Right cardiac atrium (tissue), 5 donors: ENCODE measurements around the gene GAB2. TPM values are rescaled to one million over a fixed set of nuclear protein-coding genes. Genes with fewer than 3 reads are reported as not detected.

Experiments
- ATAC-seq, 2 donors: fragments of 200-7000 bp; cut with Tn5 transposase; one replicate each; pipeline versions ENCODE4 v1.8.0 to v1.9.1; 2020; ENCODE audit warnings: moderate library complexity in 2 of 2, mild to moderate bottlenecking in 1 of 2
- DNase-seq, 3 donors: peaks; one replicate each; pipeline ENCODE4 v3.0.0-alpha.2; 2020
- H3K27ac ChIP-seq: one replicate; pipeline ENCODE4 v1.5.1; 2013; ENCODE audit warnings: mild to moderate bottlenecking, low read length, control low read depth, moderate library complexity
- H3K27me3 ChIP-seq: one replicate; pipeline ENCODE4 v1.6.1; 2013; ENCODE audit not compliant: control insufficient read depth, insufficient read depth
- H3K4me1 ChIP-seq: one replicate; pipeline ENCODE4 v1.6.1; 2013; ENCODE audit warnings: low read length; ENCODE audit not compliant: control insufficient read depth, insufficient read depth
- H3K4me3 ChIP-seq: one replicate; pipeline ENCODE4 v1.5.1; 2013; ENCODE audit warnings: low read length, control low read depth
- H3K9me3 ChIP-seq: one replicate; pipeline ENCODE4 v1.6.1; 2013; ENCODE audit warnings: low read length; ENCODE audit not compliant: control insufficient read depth
- WGBS: extraction: QIAGEN DNeasy Blood & Tissue Kit; methylation state at CpG from one replicate; pipeline ENCODE4 v1.1.7; 2013; 5-methylcytosine and 5-hydroxymethylcytosine counted together
- intact Hi-C, 4 donors: fragments of 100-400 bp; cut with DNase I; formaldehyde crosslinking; loops; one replicate each; pipeline versions ENCODE4 v1.11.0 to v1.14.0; 2022 to 2023
- polyA plus RNA-seq: library from polyadenylated mRNA; stranded (reverse); fragments of 200-250 nt; gene quantifications from one replicate; pipeline ENCODE4 v1.2.3, GENCODE V29; 2013
- total RNA-seq, 4 donors: library from RNA; stranded (reverse); fragmentation: NEBNext Ultra II Directional; extraction: Animal tissue kit (Norgen Biotek cat#: 25700); gene quantifications; one replicate each; pipeline ENCODE4 v1.2.1, GENCODE V29; 2021
- donor health status: healthy with polysubstance abuse.
- donor health status: DM: no; HTN: yes; CAD: no.
- donor health status: DM: no; HTN: no; CAD: no.
- donor health status: DM: no; HTN: yes; CAD: no; lungs with severe emphysema.
- donor health status: DM: yes; HTN: yes; CAD: no.

Gene GAB2
- total and polyA plus RNA-seq, 5 donors = 7.5 to 37.3 (median 23.4) TPM

- Histone ChIP-seq H3K4me1 (peaks cover 12% of the 10 kb centered on the region), H3K27ac (peak overlapping the region; percentile 93), H3K9me3 (no peaks in the 10 kb centered on the region), H3K27me3 (no peaks in the 10 kb centered on the region), H3K4me3 (peak overlapping the region; percentile 27)
- WGBS = 41% methylated on average over 3 of the region's 3 CpGs
- intact Hi-C loops = no loop called here
- DNase-seq (no peak), ATAC-seq (no peak)
These were observed 66.4 kb downstream of the GAB2 start for GRCh38 chr11:78351193-78351592.

GRCh38 chr11:78350646-78351165 is 66.9 kb downstream of the GAB2 start:
- H3K4me3 ChIP-seq = peak overlapping the region; percentile 45
- peaks cover 12% of the 10 kb centered on the region for H3K4me1 ChIP-seq
- WGBS = 19% methylated on average over 7 of the region's 7 CpGs
- peak overlapping the region; percentile 93 for H3K27ac ChIP-seq
- ATAC-seq (peak; percentile 76 to 78), DNase-seq (no peak)
- H3K9me3 ChIP-seq = no peaks in the 10 kb centered on the region
- intact Hi-C loops = no loop called here
- H3K27me3 ChIP-seq = no peaks in the 10 kb centered on the region

- WGBS = 24% methylated on average over 6 of the region's 6 CpGs
- H3K27me3 ChIP-seq = no peaks in the 10 kb centered on the region
- peak; percentile 36 to 46 for ATAC-seq
- intact Hi-C loops = no loop called here
- H3K27ac ChIP-seq = peak overlapping the region; percentile 65
- no peak for DNase-seq
- peak overlapping the region; percentile 45 for H3K4me3 ChIP-seq
- peaks cover 9% of the 10 kb centered on the region for H3K4me1 ChIP-seq
- no peaks in the 10 kb centered on the region for H3K9me3 ChIP-seq
These were observed 67.5 kb downstream of the GAB2 start for GRCh38 chr11:78350091-78350645.

GRCh38 chr11:78349624-78350023 is 68.0 kb downstream of the GAB2 start:
- peaks cover 9% of the 10 kb centered on the region for H3K4me1 ChIP-seq
- peak; percentile 18 to 27 for ATAC-seq
- no peaks in the 10 kb centered on the region for H3K9me3 ChIP-seq
- intact Hi-C loops = loop anchor here in 1 of 4 donors (10.0 kb wide), 1 partner anchor 65 kb away; the partner anchor contains the start of gene GAB2
- peak overlapping the region; percentile 65 for H3K27ac ChIP-seq
- no peak overlapping the region for H3K4me3 ChIP-seq
- WGBS = 33% methylated on average over 3 of the region's 3 CpGs
- H3K27me3 ChIP-seq = no peaks in the 10 kb centered on the region
- no peak for DNase-seq

- Histone ChIP-seq H3K4me1 (peaks cover 9% of the 10 kb centered on the region), H3K4me3 (no peak overlapping the region)
- intact Hi-C loops = loop anchor here in 1 of 4 donors (10.0 kb wide), 1 partner anchor 66 kb away; the partner anchor contains the start of gene GAB2
These were observed 68.5 kb downstream of the GAB2 start for GRCh38 chr11:78349114-78349513.

GRCh38 chr11:78347956-78348355 is 69.7 kb downstream of the GAB2 start:
- Histone ChIP-seq H3K27ac (no peak overlapping the region), H3K4me3 (no peak overlapping the region)
- intact Hi-C loops = loop anchor here in 1 of 4 donors (10.0 kb wide), 1 partner anchor 67 kb away; the partner anchor contains the start of gene GAB2

More at GRCh38 chr11:78349114-78349513, 68.5 kb downstream of the GAB2 start:
- no peaks in the 10 kb centered on the region for H3K9me3 ChIP-seq
- 46% methylated on average over 3 of the region's 3 CpGs for WGBS
- no peak for ATAC-seq
- H3K27me3 ChIP-seq = no peaks in the 10 kb centered on the region
- DNase-seq = no peak
- no peak overlapping the region for H3K27ac ChIP-seq

GRCh38 chr11:78346799-78347198 is 70.8 kb downstream of the GAB2 start:
- Histone ChIP-seq H3K4me1 (peaks cover 3% of the 10 kb centered on the region), H3K9me3 (no peaks in the 10 kb centered on the region), H3K27me3 (no peaks in the 10 kb centered on the region), H3K4me3 (no peak overlapping the region), H3K27ac (no peak overlapping the region)
- DNase-seq (no peak), ATAC-seq (no peak)
- intact Hi-C loops = loop anchor here in 1 of 4 donors (10.0 kb wide), 1 partner anchor 68 kb away; the partner anchor contains the start of gene GAB2
- WGBS = 58% methylated on average over 1 of the region's 1 CpG

More at GRCh38 chr11:78347956-78348355, 69.7 kb downstream of the GAB2 start:
- Histone ChIP-seq H3K4me1 (peaks cover 9% of the 10 kb centered on the region), H3K27me3 (no peaks in the 10 kb centered on the region), H3K9me3 (no peaks in the 10 kb centered on the region)
- no peak for DNase-seq
- ATAC-seq = no peak

GRCh38 chr11:78345450-78345849 is 72.2 kb downstream of the GAB2 start:
- ATAC-seq = no peak
- Histone ChIP-seq H3K4me1 (peaks cover 3% of the 10 kb centered on the region), H3K4me3 (no peak overlapping the region), H3K27ac (no peak overlapping the region), H3K27me3 (no peaks in the 10 kb centered on the region), H3K9me3 (no peaks in the 10 kb centered on the region)
- DNase-seq = no peak
- WGBS = 80% methylated on average over 3 of the region's 3 CpGs
- intact Hi-C loops = loop anchor here in 1 of 4 donors (10.0 kb wide), 1 partner anchor 69 kb away; the partner anchor contains the start of gene GAB2

- peaks cover 3% of the 10 kb centered on the region for H3K4me1 ChIP-seq
- intact Hi-C loops = loop anchor here in 1 of 4 donors (10.0 kb wide), 1 partner anchor 70 kb away; the partner anchor contains the start of gene GAB2
- H3K27me3 ChIP-seq = no peaks in the 10 kb centered on the region
- no peaks in the 10 kb centered on the region for H3K9me3 ChIP-seq
- 96% methylated on average over 2 of the region's 2 CpGs for WGBS
- ATAC-seq (no peak), DNase-seq (no peak)
- H3K4me3 ChIP-seq = no peak overlapping the region
- H3K27ac ChIP-seq = no peak overlapping the region
These were observed 72.9 kb downstream of the GAB2 start for GRCh38 chr11:78344676-78345075.

GRCh38 chr11:78344094-78344493 is 73.5 kb downstream of the GAB2 start:
- peaks cover 3% of the 10 kb centered on the region for H3K4me1 ChIP-seq
- H3K9me3 ChIP-seq = no peaks in the 10 kb centered on the region
- no peak for DNase-seq
- no peak overlapping the region for H3K4me3 ChIP-seq
- 95% methylated on average over 1 of the region's 1 CpG for WGBS
- intact Hi-C loops = loop anchor here in 1 of 4 donors (10.0 kb wide), 1 partner anchor 71 kb away; the partner anchor contains the start of gene GAB2
- H3K27ac ChIP-seq = no peak overlapping the region
- ATAC-seq = no peak
- no peaks in the 10 kb centered on the region for H3K27me3 ChIP-seq

- H3K4me3 ChIP-seq = no peak overlapping the region
- 95% methylated on average over 2 of the region's 2 CpGs for WGBS
- no peaks in the 10 kb centered on the region for H3K4me1 ChIP-seq
- intact Hi-C loops = loop anchor here in 1 of 4 donors (10.0 kb wide), 1 partner anchor 71 kb away; the partner anchor contains the start of gene GAB2
- ATAC-seq = no peak
- DNase-seq = no peak
- no peaks in the 10 kb centered on the region for H3K27me3 ChIP-seq
- H3K9me3 ChIP-seq = no peaks in the 10 kb centered on the region
- no peak overlapping the region for H3K27ac ChIP-seq
These were observed 74.3 kb downstream of the GAB2 start for GRCh38 chr11:78343303-78343702.
